HepG2 (cell line): Measurements from ENCODE around the gene TMEM143. TPM values are rescaled to one million over a fixed set of nuclear protein-coding genes. Genes with fewer than 3 reads are reported as not detected.

ENCODE experiments used
- BCLAF1 ChIP-seq: fragments of 450-650 bp; IDR thresholded peaks from 2 replicates; pipeline ENCODE4 v1.6.1; 2017; ENCODE audit warnings: mild to moderate bottlenecking
- CREBL2 ChIP-seq: sonication (generic); formaldehyde crosslinking; IDR thresholded peaks from 2 replicates; pipeline ENCODE4 v1.8.1; 2023; ENCODE audit warnings: missing genetic modification reagents, mild to moderate bottlenecking, borderline replicate concordance
- CSRNP1 ChIP-seq: sonication (generic); formaldehyde crosslinking; IDR thresholded peaks from 2 replicates; pipeline ENCODE4 v1.8.1; 2023; ENCODE audit warnings: mild to moderate bottlenecking, missing genetic modification reagents
- GTF3A ChIP-seq: sonication (generic); formaldehyde crosslinking; conservative IDR thresholded peaks from 2 replicates; pipeline ENCODE4 v1.4.0; 2020; ENCODE audit warnings: mild to moderate bottlenecking, missing genetic modification reagents
- KDM5B ChIP-seq: sonication (generic); formaldehyde crosslinking; IDR thresholded peaks from 2 replicates; pipeline ENCODE4 v1.4.0; 2020; ENCODE audit warnings: missing genetic modification reagents, mild to moderate bottlenecking, borderline replicate concordance
- SATB2 ChIP-seq: sonication (generic); formaldehyde crosslinking; IDR thresholded peaks from 2 replicates; pipeline ENCODE4 v1.5.0; 2020; ENCODE audit warnings: missing genetic modification reagents
- SOX5 ChIP-seq: IDR thresholded peaks from 2 replicates; pipeline ENCODE4 v1.6.1; 2016; ENCODE audit warnings: borderline replicate concordance
- SP1 ChIP-seq, 2 experiments: fragments of 450-650 bp in 1 of 2; sonication (generic) in 1 of 2; formaldehyde crosslinking in 1 of 2; IDR thresholded peaks; 2 replicates each; pipeline versions ENCODE4 v1.4.0 to v1.6.1; 2016 to 2020; ENCODE audit warnings: missing genetic modification reagents in 1 of 2
- YEATS2 ChIP-seq: sonication (generic); formaldehyde crosslinking; IDR thresholded peaks from 2 replicates; pipeline ENCODE4 v1.4.0; 2020; ENCODE audit warnings: missing genetic modification reagents, borderline replicate concordance
- ZMYM2 ChIP-seq: sonication (generic); formaldehyde crosslinking; IDR thresholded peaks from 2 replicates; pipeline ENCODE4 v1.8.0; 2022; ENCODE audit warnings: mild to moderate bottlenecking, missing genetic modification reagents
- ZMYM3 ChIP-seq: sonication (generic); formaldehyde crosslinking; IDR thresholded peaks from 2 replicates; pipeline ENCODE4 v1.5.1; 2020; ENCODE audit warnings: mild to moderate bottlenecking, missing genetic modification reagents
- ZNF142 ChIP-seq: sonication (generic); formaldehyde crosslinking; IDR thresholded peaks from 2 replicates; pipeline ENCODE4 v1.4.0; 2020; ENCODE audit warnings: missing genetic modification reagents
- ZNF607 ChIP-seq: sonication (generic); formaldehyde crosslinking; IDR thresholded peaks from 2 replicates; pipeline ENCODE4 v1.5.1; 2020; ENCODE audit warnings: missing genetic modification reagents, mild to moderate bottlenecking, borderline replicate concordance
- ZNF724P ChIP-seq: sonication (generic); formaldehyde crosslinking; IDR thresholded peaks from 2 replicates; pipeline ENCODE4 v1.8.0; 2022; ENCODE audit warnings: missing genetic modification reagents, borderline replicate concordance
- ZNF740 ChIP-seq: sonication (generic); formaldehyde crosslinking; IDR thresholded peaks from 2 replicates; pipeline ENCODE4 v1.4.0; 2020; ENCODE audit warnings: missing genetic modification reagents
- ZNF766 ChIP-seq: sonication (generic); formaldehyde crosslinking; IDR thresholded peaks from 2 replicates; pipeline ENCODE4 v1.5.0; 2020; ENCODE audit warnings: missing genetic modification reagents, borderline replicate concordance
- ZNF841 ChIP-seq: sonication (generic); formaldehyde crosslinking; IDR thresholded peaks from 2 replicates; pipeline ENCODE4 v1.8.1; 2023; ENCODE audit warnings: missing genetic modification reagents, borderline replicate concordance
- polyA plus RNA-seq, 8 experiments: library from polyadenylated mRNA; depleted of rRNA in 3 of 8; stranded (reverse) in 7 of 8; unstranded in 1 of 8; fragments of >200 nt; fragmentation: Illumina TruSeq in 4 of 8; extraction: Trizol in 4 of 8; gene quantifications; 2 replicates each; pipeline versions ENCODE4 v1.2.1 to v1.2.3, GENCODE V29; 2011 to 2016; ENCODE audit warnings: low read depth in 4 of 8, missing spikeins in 1 of 8, mixed read lengths in 1 of 8; ENCODE audit not compliant: insufficient read depth in 1 of 8
- total RNA-seq, 5 experiments: library from RNA; depleted of rRNA; stranded (reverse); fragments of >200 nt; fragmentation: Illumina TruSeq; extraction: Trizol; gene quantifications; 2 replicates each; pipeline ENCODE4 v1.2.3, GENCODE V29; 2016; ENCODE audit warnings: low read depth in 1 of 5

The TMEM143 gene
- total and polyA plus RNA-seq, 2 of the 13 experiments (the other 11 are each of a cell fraction or from before 2014, with no cell fraction given): 7.7 to 11.3 TPM

- TF ChIP-seq ZNF607 (CRISPR knock-in tag): 0 out of 2 replicates have a peak, but pooled peaks have one; percentile 60
- TF ChIP-seq ZNF724P (CRISPR knock-in tag): no peak
- TF ChIP-seq CREBL2 (CRISPR knock-in tag): no peak
- no peak for TF ChIP-seq SP1 (IDR thresholded peaks at IDR 0.05)
- 0 out of 2 replicates have a peak, but pooled peaks have one; percentile 28 for TF ChIP-seq SP1 (CRISPR knock-in tag; IDR thresholded peaks at IDR 0.05)
- no peak for TF ChIP-seq BCLAF1
- TF ChIP-seq ZNF766 (CRISPR knock-in tag): no peak
- TF ChIP-seq SOX5 (CRISPR knock-in tag): 0 out of 2 replicates have a peak, but pooled peaks have one; percentile 30
- no peak for TF ChIP-seq ZNF740
- TF ChIP-seq CSRNP1 (CRISPR knock-in tag): no peak
- TF ChIP-seq ZNF841 (CRISPR knock-in tag): no peak
- TF ChIP-seq ZNF142 (CRISPR knock-in tag): no peak
- TF ChIP-seq ZMYM3 (CRISPR knock-in tag): no peak
- 0 out of 2 replicates have a peak, but pooled peaks have one; percentile 33 for TF ChIP-seq KDM5B (CRISPR knock-in tag)
- TF ChIP-seq YEATS2: no peak
- TF ChIP-seq GTF3A (CRISPR knock-in tag): no peak
- no peak for TF ChIP-seq ZMYM2 (CRISPR knock-in tag)
- no peak for TF ChIP-seq SATB2 (CRISPR knock-in tag)
These were observed 36.4 kb upstream of the TMEM143 start (continued) for GRCh38 chr19:48400018-48400742.
